HG02763 (cell line): ENCODE results near the gene CALML3.

Source experiments
- ATAC-seq: cut with Tn5 transposase; IDR thresholded peaks from one replicate; pipeline ENCODE4 v1.9.1; 2021; ENCODE audit warnings: mild to moderate bottlenecking, moderate library complexity; ENCODE audit not compliant: unreplicated experiment

CALML3 gene

DNA sequence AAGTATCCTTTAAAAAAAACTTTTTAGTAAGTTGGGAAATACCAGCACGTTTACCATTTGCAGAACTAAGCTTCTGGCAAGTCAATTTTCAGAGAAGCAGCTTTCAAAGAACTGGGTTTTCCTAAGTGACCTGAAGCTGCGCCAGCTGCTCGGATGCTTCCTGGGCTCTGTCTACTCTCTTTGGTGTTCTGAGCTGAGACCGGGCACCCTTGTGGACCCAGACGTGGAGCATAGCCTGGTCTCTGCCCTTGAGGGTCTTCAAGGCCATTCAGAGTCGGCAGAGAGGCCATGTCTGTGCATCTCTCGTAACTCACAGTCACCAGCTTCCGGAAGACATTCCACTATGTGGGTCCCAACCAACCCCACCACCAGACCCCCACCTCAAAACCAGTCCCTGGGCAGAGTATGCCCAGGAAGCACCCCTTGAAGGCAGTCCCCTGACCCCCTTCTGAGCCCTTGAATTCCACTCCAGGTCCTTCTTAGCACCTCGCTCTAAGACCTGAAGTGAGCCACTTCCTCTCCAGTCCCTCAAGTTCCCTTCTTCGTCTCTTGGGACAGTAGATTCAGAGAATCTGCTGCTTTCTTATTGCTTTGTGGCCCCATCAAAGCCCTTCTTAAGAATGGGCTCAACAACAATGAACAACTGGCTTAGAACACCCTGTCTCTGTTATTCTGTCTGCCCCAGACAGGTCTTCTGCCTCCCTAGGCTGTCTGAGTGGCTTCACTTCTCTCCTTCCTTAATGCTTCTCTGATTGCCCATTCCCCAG is 33.9 kb upstream of the CALML3 start:
- no peak for ATAC-seq

DNA sequence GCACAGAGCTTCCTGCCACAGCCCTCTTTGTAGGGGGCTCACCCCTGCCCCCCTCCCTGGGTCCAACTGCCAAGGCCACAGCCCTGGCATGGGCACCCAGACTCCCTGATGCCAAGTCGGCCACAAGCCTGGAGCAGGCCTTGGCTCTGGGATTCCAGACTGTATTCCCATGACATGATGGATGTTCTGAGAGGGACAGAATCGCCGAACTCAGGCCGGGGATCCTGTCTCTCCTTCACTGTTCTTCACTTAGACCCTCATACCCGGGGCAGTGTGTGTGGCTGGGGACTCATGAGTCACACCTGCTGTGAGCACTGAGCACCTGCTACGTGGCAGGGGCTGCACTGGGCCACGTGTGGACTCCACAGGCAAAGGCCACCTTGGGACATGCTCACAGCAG is 33.3 kb upstream of the CALML3 start:
- no peak for ATAC-seq

DNA sequence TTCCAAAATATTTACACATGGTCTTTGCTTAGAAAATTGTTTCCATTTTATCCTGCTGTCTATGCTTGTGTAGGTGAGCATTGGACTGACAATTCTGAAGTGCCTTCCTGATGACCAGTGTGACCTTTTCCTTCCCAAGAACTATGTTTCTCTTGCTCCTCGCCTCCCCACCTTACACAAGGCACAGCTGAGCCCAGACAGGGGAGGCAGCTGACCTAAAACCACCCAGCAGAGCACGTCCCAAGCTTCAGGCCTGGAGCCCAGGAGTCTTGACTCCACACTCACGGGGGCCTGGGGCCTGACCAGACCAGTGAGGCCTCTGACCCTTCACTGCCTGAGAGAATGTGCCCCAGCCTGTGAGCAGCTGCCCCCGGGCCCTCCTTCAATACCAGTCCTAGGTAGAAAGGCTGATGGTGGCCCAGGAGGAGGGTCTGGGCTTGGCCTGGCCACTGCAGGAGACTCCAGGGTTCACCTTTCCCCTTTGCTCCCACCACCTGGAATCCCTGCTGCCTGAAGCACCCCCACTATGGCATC is 32.4 kb upstream of the CALML3 start:
- no peak for ATAC-seq

DNA sequence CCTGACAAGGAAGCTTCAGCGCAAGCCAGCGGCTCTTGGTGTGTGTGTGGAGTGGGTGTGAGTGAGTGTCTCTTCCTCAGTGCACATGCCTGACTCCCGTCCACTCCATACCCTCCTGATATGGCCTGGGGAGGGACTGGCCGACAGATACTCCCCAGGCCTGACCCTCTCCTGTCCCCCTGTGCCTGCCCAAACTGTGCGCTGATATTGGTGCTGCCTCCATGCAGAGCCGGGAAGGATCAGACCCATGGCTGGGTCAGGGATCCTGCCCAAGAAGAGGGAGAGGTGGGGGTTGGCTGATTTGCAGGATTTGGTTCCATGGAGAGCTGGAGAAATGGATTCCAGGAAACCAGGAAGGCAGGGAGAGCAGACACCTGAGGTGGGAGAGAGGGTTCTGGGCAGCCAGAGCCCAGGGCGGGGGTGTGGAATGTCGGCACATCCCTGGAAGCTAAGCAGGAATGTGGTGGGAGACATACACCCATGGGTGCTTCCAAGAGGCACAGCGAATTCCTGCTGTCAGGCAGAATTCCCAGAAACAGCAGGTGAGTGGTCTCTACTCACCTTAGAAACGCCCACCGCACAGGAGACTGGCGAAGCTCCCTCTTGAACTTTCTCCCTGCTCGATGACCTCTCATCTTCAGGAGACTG is 31.7 kb upstream of the CALML3 start:
- no peak for ATAC-seq

DNA sequence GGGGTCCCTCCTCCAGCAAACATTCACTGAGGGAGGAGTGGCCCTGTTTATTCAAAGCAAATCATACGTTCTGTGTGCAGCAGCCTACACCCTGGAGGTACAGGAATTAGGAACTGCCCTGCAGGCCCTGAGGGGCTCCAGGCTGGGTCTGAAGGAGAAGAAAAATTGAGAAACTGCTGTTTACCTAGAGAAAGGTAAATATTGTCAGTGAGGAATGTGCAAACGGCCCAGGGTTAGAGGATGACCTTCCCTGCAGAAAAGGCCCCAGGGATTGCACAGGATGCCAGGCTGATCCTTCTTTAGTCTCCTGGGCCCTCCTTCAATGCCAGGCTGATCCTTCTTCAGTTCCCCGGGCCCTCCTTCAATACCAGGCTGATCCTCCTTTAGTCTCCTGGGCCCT is 31.1 kb upstream of the CALML3 start:
- no peak for ATAC-seq

GRCh38 chr10:5494611-5495010 is 30.1 kb upstream of the CALML3 start:
- no peak for ATAC-seq

- no peak for ATAC-seq
Observed at GRCh38 chr10:5496261-5497250, 28.2 kb upstream of the CALML3 start.

DNA sequence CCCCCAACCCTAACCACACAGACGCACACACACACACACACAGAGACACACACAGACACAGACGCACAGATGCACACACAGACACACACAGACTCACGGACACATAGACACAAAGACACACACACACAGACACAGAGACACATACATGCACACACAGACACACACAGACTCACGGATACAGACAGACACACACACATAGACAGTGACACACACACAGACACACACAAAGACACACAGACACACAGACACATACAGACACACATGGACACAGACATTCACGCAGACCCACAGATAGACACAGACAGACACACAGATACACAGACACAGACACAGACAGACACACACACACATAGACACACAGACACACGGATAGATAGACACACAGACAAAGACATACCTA is 27.5 kb upstream of the CALML3 start:
- no peak for ATAC-seq

- no peak for ATAC-seq
Observed at GRCh38 chr10:5497948-5498730, 26.6 kb upstream of the CALML3 start.

GRCh38 chr10:5498791-5499492 is 25.8 kb upstream of the CALML3 start:
- no peak for ATAC-seq

- ATAC-seq = no peak
Observed at GRCh38 chr10:5499493-5500140, 25.1 kb upstream of the CALML3 start, which contains the start of gene CALML5. CALML5 (minus strand) TSS chr10:5499570; CDS start chr10:5499438, 132 bp downstream.

DNA sequence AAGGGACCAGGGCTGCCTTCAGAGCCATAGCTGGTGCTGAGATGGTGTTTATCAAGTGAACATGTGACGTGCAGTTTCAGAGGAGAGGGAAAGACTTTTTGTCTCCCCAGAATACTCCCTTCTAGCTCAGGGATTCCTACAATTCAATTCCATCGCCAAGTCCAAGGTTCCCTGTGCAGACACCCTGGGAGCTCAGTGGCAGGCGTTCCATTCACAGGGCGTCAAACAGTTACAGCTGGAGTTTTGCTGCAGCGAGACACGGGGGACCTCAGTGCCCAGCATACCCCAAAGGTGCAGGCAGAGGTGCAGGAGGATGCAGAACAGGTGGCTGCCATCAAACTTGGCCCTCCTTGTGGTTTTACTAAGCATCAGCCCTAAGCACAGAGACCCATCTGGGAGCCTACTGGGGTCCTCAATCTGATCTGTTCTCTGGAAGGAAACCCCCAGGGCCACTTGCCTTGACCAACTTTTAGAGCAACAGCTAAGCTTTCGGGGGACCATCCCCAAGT is 24.5 kb upstream of the CALML3 start:
- no peak for ATAC-seq

GRCh38 chr10:5500910-5501309 is 23.9 kb upstream of the CALML3 start:
- no peak for ATAC-seq

DNA sequence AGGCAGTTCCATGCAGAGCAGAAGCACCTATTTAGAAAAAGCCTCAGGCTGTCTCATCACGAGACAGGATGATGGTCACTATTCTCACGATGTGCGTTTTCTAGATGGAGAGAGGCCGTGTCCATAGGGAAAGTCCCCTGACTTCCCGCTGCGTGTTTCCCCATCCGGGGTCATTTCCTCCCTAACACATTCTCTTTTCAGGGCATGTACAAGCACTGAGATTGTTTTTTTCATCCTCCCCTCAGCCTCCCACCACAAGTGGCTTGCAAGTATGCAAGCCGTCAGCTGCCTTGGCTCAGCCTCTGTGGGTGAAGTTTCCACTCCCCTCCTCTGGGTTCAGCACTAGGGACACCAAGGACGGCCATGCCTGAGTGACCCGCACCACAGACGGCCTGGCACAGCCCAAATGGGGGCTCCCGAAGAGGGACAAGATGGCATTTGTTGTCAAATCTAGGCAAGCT is 22.7 kb upstream of the CALML3 start:
- no peak for ATAC-seq

GRCh38 chr10:5502571-5503476 is 21.9 kb upstream of the CALML3 start:
- ATAC-seq = no peak

DNA sequence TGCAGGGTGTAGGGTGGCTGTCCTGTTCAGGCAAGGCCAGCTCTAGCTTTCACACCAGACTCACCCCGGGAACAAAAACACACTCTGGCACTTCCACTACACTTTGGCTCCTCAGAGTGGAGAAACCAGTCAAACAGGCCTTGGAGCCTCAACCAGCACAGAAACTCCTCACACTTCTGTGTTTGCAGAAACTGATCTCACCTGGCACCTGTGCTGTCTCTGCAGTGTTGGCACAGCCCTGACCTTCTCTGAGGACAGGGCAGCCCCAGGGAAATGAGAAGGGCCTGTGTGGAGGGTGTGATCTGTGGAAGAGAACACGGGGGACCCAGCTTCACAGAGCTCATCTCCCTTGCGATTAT is 21.3 kb upstream of the CALML3 start:
- no peak for ATAC-seq

GRCh38 chr10:5504146-5505072 is 20.4 kb upstream of the CALML3 start:
- no peak for ATAC-seq
